Measurements from ENCODE around the gene CABP4. TPM values are rescaled to one million over a fixed set of nuclear protein-coding genes. Genes with fewer than 3 reads are reported as not detected.

The CABP4 gene
- total RNA-seq, 6 experiments from 2014 or later = not detected

GRCh38 chr11:67436459-67437081 is 18.6 kb upstream of the CABP4 start:
- no peak for DNase-seq
- no peak for TF ChIP-seq CTCF (IDR thresholded peaks at IDR 0.05)
- H3K27ac Mint-ChIP-seq = peak overlapping the region; percentile 30; the same call in 1 of the 2 replicates

GRCh38 chr11:67437082-67437808 is 17.9 kb upstream of the CABP4 start, which contains the start of gene PTPRCAP:
Gene PTPRCAP (minus strand): TSS chr11:67437682. CDS start chr11:67437619, 63 bp downstream.
- H3K4me3 Mint-ChIP-seq = no peak within 1 kb of the TSS

More at GRCh38 chr11:67436459-67437081, 18.6 kb upstream of the CABP4 start:
- Mint-ChIP-seq H3K36me3 (ENCODE audit: low read depth) (peaks cover 8% of the 10 kb centered on the region), H3K9me3 (no peaks in the 10 kb centered on the region), H3K4me3 (no peak overlapping the region), H3K4me1 (ENCODE audit: low read depth) (no peaks in the 10 kb centered on the region), H3K27me3 (ENCODE audit: insufficient read depth) (peaks cover 9% of the 10 kb centered on the region)

GRCh38 chr11:67437809-67438157 is 17.4 kb upstream of the CABP4 start:
- Mint-ChIP-seq H3K27me3 (ENCODE audit: insufficient read depth) (peaks cover 9% of the 10 kb centered on the region; the same call in 1 of the 2 replicates), H3K36me3 (ENCODE audit: low read depth) (no peaks in the 10 kb centered on the region; the same call in 1 of the 2 replicates), H3K4me1 (ENCODE audit: low read depth) (peaks cover 10% of the 10 kb centered on the region; the same call in 1 of the 2 replicates), H3K4me3 (no peak overlapping the region), H3K27ac (no peak overlapping the region), H3K9me3 (no peaks in the 10 kb centered on the region)
- TF ChIP-seq CTCF (IDR thresholded peaks at IDR 0.05) = no peak
- no peak for DNase-seq

More at GRCh38 chr11:67437082-67437808, 17.9 kb upstream of the CABP4 start, which contains the start of gene PTPRCAP:
- H3K27ac Mint-ChIP-seq = peak within 1 kb of the TSS; percentile 30; the same call in 1 of the 2 replicates
- no peak for DNase-seq
- no peak for TF ChIP-seq CTCF (IDR thresholded peaks at IDR 0.05)
- peaks cover 9% of the 10 kb centered on the region for H3K27me3 Mint-ChIP-seq (ENCODE audit: insufficient read depth)
- H3K9me3 Mint-ChIP-seq = no peaks in the 10 kb centered on the region
- peaks cover 1% of the 10 kb centered on the region for H3K36me3 Mint-ChIP-seq (ENCODE audit: low read depth)
- H3K4me1 Mint-ChIP-seq (ENCODE audit: low read depth) = peaks cover 4% of the 10 kb centered on the region; the same call in 1 of the 2 replicates

- TF ChIP-seq CTCF (IDR thresholded peaks at IDR 0.05) = no peak
- DNase-seq = no peak
- H3K4me3 Mint-ChIP-seq = no peak overlapping the region
- H3K9me3 Mint-ChIP-seq = no peaks in the 10 kb centered on the region
- peaks cover 10% of the 10 kb centered on the region; the same call in 1 of the 2 replicates for H3K4me1 Mint-ChIP-seq (ENCODE audit: low read depth)
- peaks cover 9% of the 10 kb centered on the region; the same call in 1 of the 2 replicates for H3K27me3 Mint-ChIP-seq (ENCODE audit: insufficient read depth)
- H3K36me3 Mint-ChIP-seq (ENCODE audit: low read depth) = no peaks in the 10 kb centered on the region; the same call in 1 of the 2 replicates
- H3K27ac Mint-ChIP-seq = no peak overlapping the region
These were observed 16.8 kb upstream of the CABP4 start for GRCh38 chr11:67438158-67438902.

Measured in HFFc6 (cell line).